ENCODE measurements around the gene PHLDA1.

- TF ChIP-seq GABPA (IDR thresholded peaks at IDR 0.05 in 1 of 2, conservative IDR thresholded peaks at IDR 0.05 in 1 of 2), result no peak
- no peak for TF ChIP-seq YY1 (IDR thresholded peaks at IDR 0.05)
- no peak for TF ChIP-seq CTCF (IDR thresholded peaks at IDR 0.05; ENCODE audit: low read depth, low read length, missing input control)
- TF ChIP-seq MAX (IDR thresholded peaks at IDR 0.05), result no peak
- TF ChIP-seq RAD21 (IDR thresholded peaks at IDR 0.05), result no peak
- no peak for TF ChIP-seq ZBTB33 (IDR thresholded peaks at IDR 0.05)
- TF ChIP-seq FOXA1 (IDR thresholded peaks at IDR 0.05), result no peak
- TF ChIP-seq REST (IDR thresholded peaks at IDR 0.05), result no peak
Measured at GRCh38 chr12:76020281-76020680, 11.3 kb downstream of the PHLDA1 start.

All from liver (tissue), 3 donors.